HG03095 (cell line): Measurements from ENCODE around the gene USO1.

Experiments used
- ATAC-seq: cut with Tn5 transposase; IDR thresholded peaks from one replicate; pipeline ENCODE4 v1.9.1; 2021; ENCODE audit warnings: moderate library complexity; ENCODE audit not compliant: unreplicated experiment

Gene USO1

GRCh38 chr4:75834095-75834771 lies 109.9 kb downstream of the USO1 start:
- no peak for ATAC-seq

GRCh38 chr4:75834772-75835154 lies 110.4 kb downstream of the USO1 start:
- no peak for ATAC-seq

- peak; percentile 69 for ATAC-seq
Measured at GRCh38 chr4:75841641-75842520, 117.5 kb downstream of the USO1 start.

- ATAC-seq: no peak
Measured at GRCh38 chr4:75843596-75843995, 119.2 kb downstream of the USO1 start.

- no peak for ATAC-seq
Measured at GRCh38 chr4:75844151-75844662, 119.8 kb downstream of the USO1 start.

GRCh38 chr4:75845992-75846391 lies 121.6 kb downstream of the USO1 start:
- no peak for ATAC-seq

GRCh38 chr4:75848171-75848760 lies 123.9 kb downstream of the USO1 start:
- peak; percentile 61 for ATAC-seq

GRCh38 chr4:75848891-75849290 lies 124.5 kb downstream of the USO1 start:
- no peak for ATAC-seq

- no peak for ATAC-seq
Measured at GRCh38 chr4:75849461-75849860, 125.1 kb downstream of the USO1 start.

- ATAC-seq: no peak
Measured at GRCh38 chr4:75858721-75859120, 134.3 kb downstream of the USO1 start.

- ATAC-seq: no peak
Measured at GRCh38 chr4:75860606-75861005, 136.2 kb downstream of the USO1 start.
